Left ventricle myocardium inferior (tissue), 1 donor: Measurements from ENCODE around the gene KCP. TPM values are rescaled to one million over a fixed set of nuclear protein-coding genes. Genes with fewer than 3 reads are reported as not detected.
A peak's percentile ranks its signal among the peaks of the same experiment; 100 is the strongest.

Experiments used
- DNase-seq: peaks from one replicate; pipeline ENCODE4 v3.0.0-alpha.2; 2020
- H3K27ac ChIP-seq: fragments of 200-600 bp; replicated peaks from 2 replicates; pipeline ENCODE4 v1.8.0; 2021
- H3K27me3 ChIP-seq: fragments of 200-600 bp; 2 replicates; pipeline ENCODE4 v1.8.0; 2021; ENCODE audit warnings: low read depth
- H3K36me3 ChIP-seq: fragments of 200-600 bp; 2 replicates; pipeline ENCODE4 v1.8.0; 2021
- H3K4me1 ChIP-seq: fragments of 200-600 bp; 2 replicates; pipeline ENCODE4 v1.8.0; 2021
- H3K4me3 ChIP-seq: fragments of 200-600 bp; 2 replicates; pipeline ENCODE4 v1.8.0; 2021; ENCODE audit warnings: mild to moderate bottlenecking, moderate library complexity
- H3K9me3 ChIP-seq: fragments of 200-600 bp; replicated peaks from 2 replicates; pipeline ENCODE4 v1.8.0; 2021
- intact Hi-C: fragments of 100-400 bp; cut with micrococcal nuclease; formaldehyde crosslinking; loops from one replicate; pipeline ENCODE4 v1.11.0; 2022
- total RNA-seq: library from RNA; stranded (reverse); fragmentation: NEBNext Ultra II Directional; extraction: Animal tissue kit (Norgen Biotek cat#: 25700); gene quantifications from one replicate; pipeline ENCODE4 v1.2.1, GENCODE V29; 2021
- TF ChIP-seq, protein P1 (sequence below): fragments of 200-600 bp; IDR thresholded peaks from 2 replicates; pipeline ENCODE4 v1.8.0; 2021; ENCODE audit warnings: antibody characterized with exemption, mild to moderate bottlenecking, borderline replicate concordance
- donor health status: DM: no; HTN: yes; CAD: no; lungs with severe emphysema.

KCP gene
- total RNA-seq, 1 donor from 2014 or later: 0.19 TPM

DNA sequence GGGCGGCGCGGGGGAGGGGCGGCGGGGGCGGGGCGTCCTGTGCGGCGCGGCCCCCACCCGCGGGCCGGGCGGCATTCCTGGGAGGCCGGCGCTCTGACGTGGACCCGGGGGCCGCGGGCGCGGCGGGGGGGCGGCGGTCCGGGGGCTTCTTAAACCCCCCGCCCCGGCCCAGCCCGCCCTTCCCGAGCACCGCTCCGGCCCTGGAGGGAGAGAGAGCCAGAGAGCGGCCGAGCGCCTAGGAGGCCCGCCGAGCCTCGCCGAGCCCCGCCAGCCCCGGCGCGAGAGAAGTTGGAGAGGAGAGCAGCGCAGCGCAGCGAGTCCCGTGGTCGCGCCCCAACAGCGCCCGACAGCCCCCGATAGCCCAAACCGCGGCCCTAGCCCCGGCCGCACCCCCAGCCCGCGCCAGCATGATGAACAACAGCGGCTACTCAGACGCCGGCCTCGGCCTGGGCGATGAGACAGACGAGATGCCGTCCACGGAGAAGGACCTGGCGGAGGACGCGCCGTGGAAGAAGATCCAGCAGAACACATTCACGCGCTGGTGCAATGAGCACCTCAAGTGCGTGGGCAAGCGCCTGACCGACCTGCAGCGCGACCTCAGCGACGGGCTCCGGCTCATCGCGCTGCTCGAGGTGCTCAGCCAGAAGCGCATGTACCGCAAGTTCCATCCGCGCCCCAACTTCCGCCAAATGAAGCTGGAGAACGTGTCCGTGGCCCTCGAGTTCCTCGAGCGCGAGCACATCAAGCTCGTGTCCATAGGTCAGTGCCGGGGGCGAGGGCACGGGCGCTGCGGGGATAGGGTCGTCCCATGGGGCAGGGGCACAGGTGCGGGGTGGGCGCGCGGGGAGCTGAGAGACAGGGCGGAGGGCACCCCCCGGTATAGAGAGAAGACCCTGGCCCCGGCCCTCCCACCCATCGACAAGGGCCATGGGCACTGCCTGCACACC is 80.0 kb downstream of the KCP start, which contains the start of gene FLNC:
TSS of gene FLNC (plus strand) at position 176 of the 947 bp plus-strand sequence. CDS start at position 408, 232 bp downstream.
- TF ChIP-seq, protein P1, sequence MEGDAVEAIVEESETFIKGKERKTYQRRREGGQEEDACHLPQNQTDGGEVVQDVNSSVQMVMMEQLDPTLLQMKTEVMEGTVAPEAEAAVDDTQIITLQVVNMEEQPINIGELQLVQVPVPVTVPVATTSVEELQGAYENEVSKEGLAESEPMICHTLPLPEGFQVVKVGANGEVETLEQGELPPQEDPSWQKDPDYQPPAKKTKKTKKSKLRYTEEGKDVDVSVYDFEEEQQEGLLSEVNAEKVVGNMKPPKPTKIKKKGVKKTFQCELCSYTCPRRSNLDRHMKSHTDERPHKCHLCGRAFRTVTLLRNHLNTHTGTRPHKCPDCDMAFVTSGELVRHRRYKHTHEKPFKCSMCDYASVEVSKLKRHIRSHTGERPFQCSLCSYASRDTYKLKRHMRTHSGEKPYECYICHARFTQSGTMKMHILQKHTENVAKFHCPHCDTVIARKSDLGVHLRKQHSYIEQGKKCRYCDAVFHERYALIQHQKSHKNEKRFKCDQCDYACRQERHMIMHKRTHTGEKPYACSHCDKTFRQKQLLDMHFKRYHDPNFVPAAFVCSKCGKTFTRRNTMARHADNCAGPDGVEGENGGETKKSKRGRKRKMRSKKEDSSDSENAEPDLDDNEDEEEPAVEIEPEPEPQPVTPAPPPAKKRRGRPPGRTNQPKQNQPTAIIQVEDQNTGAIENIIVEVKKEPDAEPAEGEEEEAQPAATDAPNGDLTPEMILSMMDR: no peak
- Histone ChIP-seq H3K4me1 (peaks cover 76% of the 10 kb centered on the region), H3K4me3 (peak within 1 kb of the TSS; percentile 76), H3K9me3 (no peaks in the 10 kb centered on the region), H3K27me3 (peaks cover 5% of the 10 kb centered on the region), H3K27ac (peak within 1 kb of the TSS; percentile 96), H3K36me3 (peaks cover 8% of the 10 kb centered on the region)
- intact Hi-C loops: no loop called here
- DNase-seq: peak; percentile 70

DNA sequence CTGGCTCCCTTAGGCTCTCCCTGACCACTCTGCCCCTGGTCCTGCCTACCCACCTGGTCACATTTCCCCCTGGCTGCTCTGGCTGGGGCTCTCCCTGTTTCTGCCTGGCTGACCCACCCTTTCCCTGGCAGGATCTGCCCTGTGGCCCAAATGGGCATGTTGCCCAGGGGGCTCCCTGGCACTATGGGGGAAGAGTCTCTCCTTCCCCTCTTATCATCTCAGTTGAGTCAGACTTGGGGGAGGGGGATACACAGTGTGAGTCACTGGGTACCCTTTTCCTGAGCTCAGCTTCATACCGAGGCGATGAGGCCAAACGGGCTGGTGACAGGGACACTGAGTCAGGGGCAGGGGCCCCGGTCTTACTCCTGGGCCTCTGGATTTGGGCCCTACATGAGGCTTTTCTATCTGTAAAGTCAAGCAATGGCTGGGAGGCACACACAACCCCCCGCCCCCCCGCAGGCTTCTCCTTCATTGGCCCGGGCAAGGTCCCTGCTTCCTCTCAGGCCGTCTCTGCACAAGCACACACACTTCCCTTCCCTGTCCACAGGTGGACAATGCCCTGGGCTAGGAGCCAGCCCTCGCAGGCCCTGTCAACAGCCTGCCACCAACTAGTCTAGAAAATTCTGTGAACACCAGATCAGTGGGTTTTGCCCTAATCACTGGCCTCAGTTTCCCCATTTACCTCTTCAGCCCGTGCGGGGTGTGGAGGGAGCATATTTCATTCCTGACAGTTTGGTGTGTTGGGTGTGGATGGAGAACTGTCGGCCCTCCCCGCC is 80.9 kb downstream of the KCP start:
- H3K27me3 ChIP-seq: peaks cover 5% of the 10 kb centered on the region
- no peaks in the 10 kb centered on the region for H3K36me3 ChIP-seq
- intact Hi-C loops: no loop called here
- H3K9me3 ChIP-seq: no peaks in the 10 kb centered on the region
- H3K4me3 ChIP-seq: peak overlapping the region; percentile 76
- no peak for DNase-seq
- TF ChIP-seq, protein P1: no peak
- peak overlapping the region; percentile 96 for H3K27ac ChIP-seq
- H3K4me1 ChIP-seq: peaks cover 67% of the 10 kb centered on the region

DNA sequence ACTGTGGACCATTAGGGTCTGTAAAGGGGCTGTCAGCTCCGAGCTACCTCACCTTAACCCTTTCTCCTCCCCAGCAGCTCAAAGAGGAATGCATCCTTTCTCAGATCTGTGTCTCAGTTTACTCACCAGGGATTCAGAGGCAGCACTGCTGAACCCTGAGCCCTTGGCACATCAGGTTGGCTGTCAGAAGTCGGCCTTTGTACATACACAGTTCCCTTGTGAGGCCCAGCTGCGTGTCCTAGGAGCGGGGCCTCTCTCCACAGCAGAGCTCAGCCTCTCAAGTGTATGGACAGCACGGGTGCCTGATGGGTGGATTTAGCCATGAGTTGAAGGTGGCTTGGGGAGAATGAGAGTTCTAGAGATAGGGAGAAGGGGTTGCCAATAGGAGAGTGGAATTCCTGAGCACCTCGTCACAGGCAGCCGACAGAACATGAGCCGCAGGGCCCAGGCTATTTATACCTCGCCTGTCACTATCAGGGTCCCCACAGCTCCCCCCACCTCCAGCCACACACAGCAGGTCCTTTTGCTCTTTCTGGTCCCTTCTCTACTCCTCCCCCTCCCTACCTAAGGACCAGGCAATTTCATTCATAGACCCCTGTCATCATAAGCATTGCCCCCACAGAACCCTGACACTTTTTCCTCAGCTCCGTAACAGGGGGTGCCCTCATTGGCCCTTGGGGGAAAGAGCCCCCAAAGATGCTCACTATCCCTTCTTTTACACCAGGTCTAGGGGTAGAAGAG is 82.4 kb downstream of the KCP start:
- TF ChIP-seq, protein P1: no peak
- peak; percentile 72 for DNase-seq
- Histone ChIP-seq H3K4me3 (peak overlapping the region; percentile 54), H3K4me1 (peaks cover 52% of the 10 kb centered on the region), H3K9me3 (no peaks in the 10 kb centered on the region), H3K27ac (peak overlapping the region; percentile 96), H3K27me3 (peaks cover 5% of the 10 kb centered on the region), H3K36me3 (no peaks in the 10 kb centered on the region)
- intact Hi-C loops: no loop called here

DNA sequence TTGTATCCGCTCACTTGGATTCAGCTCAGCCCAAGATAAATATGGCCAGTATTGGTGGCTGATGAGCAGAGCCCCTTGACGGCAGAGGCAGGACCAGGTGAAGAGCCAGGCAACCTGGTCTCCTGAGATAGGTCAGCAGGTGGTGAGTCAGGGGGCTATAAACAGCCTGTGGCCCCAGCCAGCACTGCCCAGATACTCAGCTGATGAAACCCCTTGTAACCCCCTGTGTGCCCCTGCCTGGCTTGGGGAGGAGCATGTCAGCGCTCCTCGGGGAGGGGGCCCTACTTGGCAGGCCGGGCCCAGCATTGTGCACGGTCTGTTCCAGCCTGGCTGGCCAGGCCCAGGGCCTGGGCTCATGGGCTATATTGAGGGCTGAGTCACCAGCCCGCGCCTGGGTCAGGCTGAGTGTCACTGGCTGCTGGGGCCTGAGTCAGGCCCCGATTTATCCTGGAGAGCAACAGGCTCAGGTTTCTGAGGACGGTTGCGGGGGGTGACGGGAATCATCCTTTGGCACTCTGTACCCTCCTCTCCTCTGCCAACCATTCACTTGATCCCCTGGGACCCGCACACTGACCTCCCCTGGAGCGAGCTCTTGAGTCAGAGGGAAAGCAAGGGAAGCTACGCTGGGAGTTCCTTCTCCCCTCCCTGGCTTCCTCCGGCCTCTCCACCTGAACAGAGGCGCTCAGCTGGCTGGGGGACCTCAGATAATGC is 83.1 kb downstream of the KCP start:
- intact Hi-C loops: no loop called here
- H3K27me3 ChIP-seq: peaks cover 5% of the 10 kb centered on the region
- DNase-seq: peak; percentile 68
- TF ChIP-seq, protein P1: no peak
- no peaks in the 10 kb centered on the region for H3K9me3 ChIP-seq
- H3K27ac ChIP-seq: peak overlapping the region; percentile 96
- peaks cover 45% of the 10 kb centered on the region for H3K4me1 ChIP-seq
- H3K36me3 ChIP-seq: no peaks in the 10 kb centered on the region
- H3K4me3 ChIP-seq: peak overlapping the region; percentile 54
